HEK293 (cell line): ENCODE results near the gene CDADC1.
A peak's percentile ranks its signal among the peaks of the same experiment; 100 is the strongest.

Experiments used
- CTCF ChIA-PET: fragments of 350-600 bp; formaldehyde crosslinking; extraction: SDS; loops from one replicate; lab custom pipeline; 2021; ENCODE audit warnings: antibody characterized with exemption; lab: Yijun Ruan, JAX
- POLR2A ChIA-PET: fragments of 300-600 bp; formaldehyde crosslinking; extraction: SDS; loops from one replicate; lab custom pipeline; 2020; ENCODE audit warnings: antibody characterized with exemption, inconsistent platforms; lab: Yijun Ruan, JAX
- H3K27ac ChIP-seq: fragments of 200-500 bp; sonication (Bioruptor generic); 2 replicates; pipeline ENCODE4 v1.5.1; 2014; ENCODE audit warnings: low read depth, low read length, control low read depth, inconsistent platforms; ENCODE audit errors: extremely low read depth
- H3K36me3 ChIP-seq, 2 experiments: fragments of 200-500 bp in 1 of 2; sonication (Bioruptor generic) in 1 of 2; 1 replicate in 1 of 2; 2 replicates in 1 of 2; pipeline ENCODE4 v1.5.1; 2014 to 2017; ENCODE audit warnings: inconsistent platforms in 2 of 2, low read length in 2 of 2; ENCODE audit not compliant: control insufficient read depth in 2 of 2, insufficient read depth in 1 of 2
- H3K4me1 ChIP-seq: fragments of 200-500 bp; sonication (Bioruptor generic); 2 replicates; pipeline ENCODE4 v1.5.1; 2014; ENCODE audit warnings: mild to moderate bottlenecking, low read length, inconsistent platforms; ENCODE audit not compliant: control insufficient read depth, insufficient read depth
- H3K4me3 ChIP-seq: 2 replicates; pipeline ENCODE4 v1.5.1; 2011; ENCODE audit warnings: low read depth, mild to moderate bottlenecking, control low read depth, low read length, moderate library complexity
- H3K9me3 ChIP-seq: fragments of 200-500 bp; sonication (Bioruptor generic); 2 replicates; pipeline ENCODE4 v1.5.1; 2014; ENCODE audit warnings: low read depth, low read length, inconsistent platforms; ENCODE audit not compliant: control insufficient read depth, insufficient read depth
- KLF1 ChIP-seq: fragments of 450-650 bp; formaldehyde crosslinking; IDR thresholded peaks from 2 replicates; pipeline ENCODE4 v1.5.1; 2016; ENCODE audit warnings: missing biosample characterization, missing genetic modification characterization
- KLF16 ChIP-seq: fragments of 450-650 bp; formaldehyde crosslinking; IDR thresholded peaks from 2 replicates; pipeline ENCODE4 v1.5.1; 2017; ENCODE audit warnings: missing biosample characterization, missing genetic modification characterization
- MZF1 ChIP-seq: fragments of 450-650 bp; formaldehyde crosslinking; IDR thresholded peaks from 2 replicates; pipeline ENCODE4 v1.5.1; 2017; ENCODE audit warnings: missing biosample characterization, missing genetic modification characterization, borderline replicate concordance
- SCRT2 ChIP-seq: fragments of 450-650 bp; formaldehyde crosslinking; IDR thresholded peaks from 2 replicates; pipeline ENCODE4 v1.5.1; 2016; ENCODE audit warnings: missing biosample characterization, missing genetic modification characterization
- YY2 ChIP-seq: fragments of 450-650 bp; formaldehyde crosslinking; IDR thresholded peaks from 2 replicates; pipeline ENCODE4 v1.5.1; 2016; ENCODE audit warnings: missing biosample characterization, missing genetic modification characterization
- ZBTB7A ChIP-seq: fragments of 450-650 bp; formaldehyde crosslinking; IDR thresholded peaks from 2 replicates; pipeline ENCODE4 v1.5.1; 2016; ENCODE audit warnings: low read depth, missing biosample characterization, missing genetic modification characterization
- ZNF132 ChIP-seq: fragments of 450-650 bp; formaldehyde crosslinking; IDR thresholded peaks from 2 replicates; pipeline ENCODE4 v1.5.1; 2017; ENCODE audit warnings: missing biosample characterization, missing genetic modification characterization, borderline replicate concordance
- ZNF140 ChIP-seq: fragments of 450-650 bp; formaldehyde crosslinking; IDR thresholded peaks from 2 replicates; pipeline ENCODE4 v1.5.1; 2016; ENCODE audit warnings: missing biosample characterization, missing genetic modification characterization
- ZNF19 ChIP-seq: fragments of 450-650 bp; formaldehyde crosslinking; IDR thresholded peaks from 2 replicates; pipeline ENCODE4; 2016; ENCODE audit warnings: missing biosample characterization, missing genetic modification characterization, low read depth
- ZNF473 ChIP-seq: fragments of 450-650 bp; formaldehyde crosslinking; IDR thresholded peaks from 2 replicates; pipeline ENCODE4 v1.5.1; 2017; ENCODE audit warnings: missing biosample characterization, missing genetic modification characterization
- ZNF561 ChIP-seq: fragments of 450-650 bp; IDR thresholded peaks from 2 replicates; pipeline ENCODE4 v1.5.1; 2018; ENCODE audit warnings: missing biosample characterization, missing genetic modification characterization, borderline replicate concordance
- ZNF654 ChIP-seq: fragments of 450-650 bp; formaldehyde crosslinking; IDR thresholded peaks from 2 replicates; pipeline ENCODE4 v1.5.1; 2016; ENCODE audit warnings: low read depth, missing biosample characterization, missing genetic modification characterization
- ZNF658 ChIP-seq: fragments of 450-650 bp; formaldehyde crosslinking; IDR thresholded peaks from 2 replicates; pipeline ENCODE4; 2016; ENCODE audit warnings: missing biosample characterization, missing genetic modification characterization
- ZNF670 ChIP-seq: fragments of 450-650 bp; formaldehyde crosslinking; IDR thresholded peaks from 2 replicates; pipeline ENCODE4 v1.5.1; 2016; ENCODE audit warnings: missing biosample characterization, missing genetic modification characterization, low read depth
- TF ChIP-seq, protein P1 (sequence below): fragments of 450-650 bp; formaldehyde crosslinking; IDR thresholded peaks from 2 replicates; pipeline ENCODE4 v1.5.1; 2016; ENCODE audit warnings: missing biosample characterization, missing genetic modification characterization
- TF ChIP-seq, protein P2 (sequence below): fragments of 450-650 bp; formaldehyde crosslinking; IDR thresholded peaks from 2 replicates; pipeline ENCODE4 v1.5.1; 2016; ENCODE audit warnings: missing biosample characterization, missing genetic modification characterization
- TF ChIP-seq, protein P3 (sequence below): sonication (generic); formaldehyde crosslinking; IDR thresholded peaks from 2 replicates; pipeline ENCODE4 v1.8.1; 2022; ENCODE audit warnings: mild to moderate bottlenecking, moderate library complexity, missing genetic modification reagents
- TF ChIP-seq, protein P4 (sequence below): fragments of 450-650 bp; formaldehyde crosslinking; IDR thresholded peaks from 2 replicates; pipeline ENCODE4 v1.5.1; 2016; ENCODE audit warnings: missing biosample characterization, missing genetic modification characterization
- TF ChIP-seq, protein P5 (sequence below): fragments of 450-650 bp; IDR thresholded peaks from 2 replicates; pipeline ENCODE4 v1.5.1; 2018; ENCODE audit warnings: missing biosample characterization, missing genetic modification characterization
- TF ChIP-seq, protein P6 (sequence below): fragments of 450-650 bp; formaldehyde crosslinking; IDR thresholded peaks from 2 replicates; pipeline ENCODE4 v1.5.1; 2016; ENCODE audit warnings: missing biosample characterization, missing genetic modification characterization

The CDADC1 gene

DNA sequence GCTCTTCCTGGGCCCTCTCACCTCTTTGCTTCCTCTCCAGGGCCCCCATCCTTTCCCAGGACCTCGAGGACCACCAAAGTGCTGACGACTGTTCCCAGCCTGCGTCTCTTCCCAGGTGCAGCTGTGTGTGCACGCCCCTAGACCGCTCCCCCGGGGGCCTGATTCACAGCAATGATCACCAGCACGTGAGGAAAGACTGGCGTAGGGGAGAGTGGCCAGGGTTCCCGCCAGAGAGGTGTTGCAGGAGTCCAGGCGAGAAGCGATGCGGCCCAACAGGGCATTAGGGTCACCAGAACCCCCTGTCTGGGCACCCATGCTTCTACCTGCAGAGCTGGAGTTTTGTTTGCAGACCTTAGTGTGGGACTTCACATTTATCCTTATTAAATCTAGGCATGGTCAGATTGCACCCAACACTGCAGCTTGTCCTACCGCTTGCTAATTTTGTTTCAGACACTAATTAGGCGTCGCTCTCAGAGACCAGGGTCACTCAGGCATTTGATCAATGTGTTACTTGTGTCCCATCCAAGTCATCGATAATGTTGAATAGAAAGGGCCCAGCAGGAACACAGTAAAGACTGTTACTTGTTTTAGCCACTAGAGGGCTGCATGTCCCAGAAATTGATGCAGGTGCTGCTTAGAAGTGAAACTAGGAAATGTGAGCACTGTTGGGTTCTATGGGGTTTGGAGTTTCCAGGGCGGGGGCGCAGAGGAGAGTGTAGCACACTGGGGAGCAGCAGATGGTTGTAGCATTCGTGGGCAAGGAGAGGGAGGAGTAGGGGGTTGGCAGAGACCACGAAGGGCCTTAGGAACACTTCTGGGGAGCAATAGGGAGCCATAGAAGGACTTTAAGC lies 53.2 kb downstream of the CDADC1 start (continued):
- TF ChIP-seq, protein P1, sequence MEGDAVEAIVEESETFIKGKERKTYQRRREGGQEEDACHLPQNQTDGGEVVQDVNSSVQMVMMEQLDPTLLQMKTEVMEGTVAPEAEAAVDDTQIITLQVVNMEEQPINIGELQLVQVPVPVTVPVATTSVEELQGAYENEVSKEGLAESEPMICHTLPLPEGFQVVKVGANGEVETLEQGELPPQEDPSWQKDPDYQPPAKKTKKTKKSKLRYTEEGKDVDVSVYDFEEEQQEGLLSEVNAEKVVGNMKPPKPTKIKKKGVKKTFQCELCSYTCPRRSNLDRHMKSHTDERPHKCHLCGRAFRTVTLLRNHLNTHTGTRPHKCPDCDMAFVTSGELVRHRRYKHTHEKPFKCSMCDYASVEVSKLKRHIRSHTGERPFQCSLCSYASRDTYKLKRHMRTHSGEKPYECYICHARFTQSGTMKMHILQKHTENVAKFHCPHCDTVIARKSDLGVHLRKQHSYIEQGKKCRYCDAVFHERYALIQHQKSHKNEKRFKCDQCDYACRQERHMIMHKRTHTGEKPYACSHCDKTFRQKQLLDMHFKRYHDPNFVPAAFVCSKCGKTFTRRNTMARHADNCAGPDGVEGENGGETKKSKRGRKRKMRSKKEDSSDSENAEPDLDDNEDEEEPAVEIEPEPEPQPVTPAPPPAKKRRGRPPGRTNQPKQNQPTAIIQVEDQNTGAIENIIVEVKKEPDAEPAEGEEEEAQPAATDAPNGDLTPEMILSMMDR (tag by site-specific recombination) = peak; percentile 71
- TF ChIP-seq SCRT2 (tag by site-specific recombination) (peak; percentile 33; the same call in 1 of the 2 replicates), ZNF654 (peak; percentile 93), ZNF670 (no peak)
- TF ChIP-seq, protein P2, sequence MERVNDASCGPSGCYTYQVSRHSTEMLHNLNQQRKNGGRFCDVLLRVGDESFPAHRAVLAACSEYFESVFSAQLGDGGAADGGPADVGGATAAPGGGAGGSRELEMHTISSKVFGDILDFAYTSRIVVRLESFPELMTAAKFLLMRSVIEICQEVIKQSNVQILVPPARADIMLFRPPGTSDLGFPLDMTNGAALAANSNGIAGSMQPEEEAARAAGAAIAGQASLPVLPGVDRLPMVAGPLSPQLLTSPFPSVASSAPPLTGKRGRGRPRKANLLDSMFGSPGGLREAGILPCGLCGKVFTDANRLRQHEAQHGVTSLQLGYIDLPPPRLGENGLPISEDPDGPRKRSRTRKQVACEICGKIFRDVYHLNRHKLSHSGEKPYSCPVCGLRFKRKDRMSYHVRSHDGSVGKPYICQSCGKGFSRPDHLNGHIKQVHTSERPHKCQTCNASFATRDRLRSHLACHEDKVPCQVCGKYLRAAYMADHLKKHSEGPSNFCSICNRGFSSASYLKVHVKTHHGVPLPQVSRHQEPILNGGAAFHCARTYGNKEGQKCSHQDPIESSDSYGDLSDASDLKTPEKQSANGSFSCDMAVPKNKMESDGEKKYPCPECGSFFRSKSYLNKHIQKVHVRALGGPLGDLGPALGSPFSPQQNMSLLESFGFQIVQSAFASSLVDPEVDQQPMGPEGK = peak; percentile 70; the same call in 1 of the 2 replicates
- TF ChIP-seq, protein P3, sequence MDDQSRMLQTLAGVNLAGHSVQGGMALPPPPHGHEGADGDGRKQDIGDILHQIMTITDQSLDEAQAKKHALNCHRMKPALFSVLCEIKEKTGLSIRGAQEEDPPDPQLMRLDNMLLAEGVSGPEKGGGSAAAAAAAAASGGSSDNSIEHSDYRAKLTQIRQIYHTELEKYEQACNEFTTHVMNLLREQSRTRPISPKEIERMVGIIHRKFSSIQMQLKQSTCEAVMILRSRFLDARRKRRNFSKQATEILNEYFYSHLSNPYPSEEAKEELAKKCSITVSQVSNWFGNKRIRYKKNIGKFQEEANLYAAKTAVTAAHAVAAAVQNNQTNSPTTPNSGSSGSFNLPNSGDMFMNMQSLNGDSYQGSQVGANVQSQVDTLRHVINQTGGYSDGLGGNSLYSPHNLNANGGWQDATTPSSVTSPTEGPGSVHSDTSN (CRISPR knock-in tag) = no peak

DNA sequence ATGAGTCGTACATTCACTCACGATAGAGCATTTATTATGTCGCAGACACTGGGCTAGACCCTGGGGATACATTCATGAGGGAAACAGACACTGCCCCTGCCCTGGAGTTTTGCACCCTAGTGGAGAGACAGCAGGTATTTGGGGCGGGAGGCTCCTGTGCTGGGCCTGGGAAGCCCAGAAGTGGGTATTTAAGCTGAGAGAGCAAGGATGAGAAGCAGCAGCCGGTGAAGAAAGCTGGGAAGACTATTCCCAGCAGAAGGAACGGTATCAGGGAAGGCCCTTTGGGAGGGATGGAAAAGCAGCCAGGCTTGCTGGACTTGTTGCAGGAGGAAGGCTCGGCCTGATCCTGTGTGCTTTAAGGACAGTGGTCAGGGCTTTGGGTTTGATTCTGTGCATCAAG lies 54.5 kb downstream of the CDADC1 start:
- TF ChIP-seq KLF1 (tag by site-specific recombination) (no peak), ZNF658 (tag by site-specific recombination) (no peak), ZNF473 (tag by site-specific recombination) (no peak), ZBTB7A (no peak), MZF1 (no peak), ZNF654 (no peak), ZNF140 (no peak)
- TF ChIP-seq, protein P4, sequence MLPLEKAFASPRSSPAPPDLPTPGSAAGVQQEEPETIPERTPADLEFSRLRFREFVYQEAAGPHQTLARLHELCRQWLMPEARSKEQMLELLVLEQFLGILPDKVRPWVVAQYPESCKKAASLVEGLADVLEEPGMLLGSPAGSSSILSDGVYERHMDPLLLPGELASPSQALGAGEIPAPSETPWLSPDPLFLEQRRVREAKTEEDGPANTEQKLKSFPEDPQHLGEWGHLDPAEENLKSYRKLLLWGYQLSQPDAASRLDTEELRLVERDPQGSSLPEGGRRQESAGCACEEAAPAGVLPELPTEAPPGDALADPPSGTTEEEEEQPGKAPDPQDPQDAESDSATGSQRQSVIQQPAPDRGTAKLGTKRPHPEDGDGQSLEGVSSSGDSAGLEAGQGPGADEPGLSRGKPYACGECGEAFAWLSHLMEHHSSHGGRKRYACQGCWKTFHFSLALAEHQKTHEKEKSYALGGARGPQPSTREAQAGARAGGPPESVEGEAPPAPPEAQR (tag by site-specific recombination) = no peak

DNA sequence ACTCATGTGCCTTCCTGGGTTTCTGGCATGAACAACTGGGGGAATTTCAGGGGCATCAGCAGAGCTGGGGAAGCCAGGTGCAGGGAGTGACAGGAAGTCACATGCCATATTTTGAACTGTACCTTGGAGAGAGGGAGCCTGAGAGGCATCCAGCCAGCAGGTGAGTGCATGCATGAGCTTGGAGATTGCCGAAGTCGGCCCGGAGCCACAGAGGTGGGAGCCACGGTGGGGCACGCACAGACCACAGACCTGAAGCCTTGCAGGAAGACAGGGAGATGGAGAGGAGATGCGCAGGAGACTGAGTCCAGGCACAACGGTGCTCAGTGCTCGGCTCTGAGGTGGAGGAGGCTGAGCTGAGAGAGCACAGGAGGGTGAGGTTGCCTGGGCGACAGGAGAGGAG lies 55.1 kb downstream of the CDADC1 start:
- Histone ChIP-seq H3K36me3 (no peaks in the 10 kb centered on the region), H3K4me1 (no peaks in the 10 kb centered on the region), H3K27ac (no peak overlapping the region), H3K9me3 (no peaks in the 10 kb centered on the region), H3K4me3 (no peak overlapping the region)
- ChIA-PET CTCF (interaction anchor here (0.6 to 1.6 kb wide), 2 partner anchors 191 to 304 kb away, joined by 3 to 9 read pairs; no protein-coding TSS in a partner anchor), POLR2A (no interaction called here)
- TF ChIP-seq, protein P3 (CRISPR knock-in tag) = no peak
- no peak for TF ChIP-seq ZNF561 (tag by site-specific recombination)
- TF ChIP-seq, protein P5, sequence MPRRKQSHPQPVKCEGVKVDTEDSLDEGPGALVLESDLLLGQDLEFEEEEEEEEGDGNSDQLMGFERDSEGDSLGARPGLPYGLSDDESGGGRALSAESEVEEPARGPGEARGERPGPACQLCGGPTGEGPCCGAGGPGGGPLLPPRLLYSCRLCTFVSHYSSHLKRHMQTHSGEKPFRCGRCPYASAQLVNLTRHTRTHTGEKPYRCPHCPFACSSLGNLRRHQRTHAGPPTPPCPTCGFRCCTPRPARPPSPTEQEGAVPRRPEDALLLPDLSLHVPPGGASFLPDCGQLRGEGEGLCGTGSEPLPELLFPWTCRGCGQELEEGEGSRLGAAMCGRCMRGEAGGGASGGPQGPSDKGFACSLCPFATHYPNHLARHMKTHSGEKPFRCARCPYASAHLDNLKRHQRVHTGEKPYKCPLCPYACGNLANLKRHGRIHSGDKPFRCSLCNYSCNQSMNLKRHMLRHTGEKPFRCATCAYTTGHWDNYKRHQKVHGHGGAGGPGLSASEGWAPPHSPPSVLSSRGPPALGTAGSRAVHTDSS (tag by site-specific recombination) = no peak
- no peak for TF ChIP-seq ZNF19
- TF ChIP-seq ZNF132 = no peak
- TF ChIP-seq YY2 (tag by site-specific recombination) = no peak
- TF ChIP-seq KLF16 (tag by site-specific recombination) = no peak
- TF ChIP-seq, protein P6, sequence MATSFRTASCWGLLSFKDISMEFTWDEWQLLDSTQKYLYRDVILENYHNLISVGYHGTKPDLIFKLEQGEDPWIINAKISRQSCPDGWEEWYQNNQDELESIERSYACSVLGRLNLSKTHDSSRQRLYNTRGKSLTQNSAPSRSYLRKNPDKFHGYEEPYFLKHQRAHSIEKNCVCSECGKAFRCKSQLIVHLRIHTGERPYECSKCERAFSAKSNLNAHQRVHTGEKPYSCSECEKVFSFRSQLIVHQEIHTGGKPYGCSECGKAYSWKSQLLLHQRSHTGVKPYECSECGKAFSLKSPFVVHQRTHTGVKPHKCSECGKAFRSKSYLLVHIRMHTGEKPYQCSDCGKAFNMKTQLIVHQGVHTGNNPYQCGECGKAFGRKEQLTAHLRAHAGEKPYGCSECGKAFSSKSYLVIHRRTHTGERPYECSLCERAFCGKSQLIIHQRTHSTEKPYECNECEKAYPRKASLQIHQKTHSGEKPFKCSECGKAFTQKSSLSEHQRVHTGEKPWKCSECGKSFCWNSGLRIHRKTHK (tag by site-specific recombination) = no peak

More for the DNA sequence above, 54.5 kb downstream of the CDADC1 start:
- Histone ChIP-seq H3K4me1 (no peaks in the 10 kb centered on the region), H3K27ac (no peak overlapping the region), H3K36me3 (no peaks in the 10 kb centered on the region), H3K9me3 (no peaks in the 10 kb centered on the region), H3K4me3 (no peak overlapping the region)
- ChIA-PET CTCF (interaction anchor here (0.7 to 1.6 kb wide), 2 partner anchors 299 to 305 kb away, joined by 5 to 9 read pairs; no protein-coding TSS in a partner anchor), POLR2A (no interaction called here)
